GM19099 (cell line): Measurements from ENCODE around the gene ERBB4.

ENCODE experiments used
- POLR2A ChIP-seq: IDR thresholded peaks from 3 replicates; pipeline ENCODE4 v1.6.1; 2011; ENCODE audit warnings: low read depth; ENCODE audit not compliant: insufficient read length; ENCODE audit errors: extremely low read depth

ERBB4 gene

GRCh38 chr2:211390536-211391188, 1147.9 kb downstream of the ERBB4 start:
- TF ChIP-seq POLR2A = no peak

DNA sequence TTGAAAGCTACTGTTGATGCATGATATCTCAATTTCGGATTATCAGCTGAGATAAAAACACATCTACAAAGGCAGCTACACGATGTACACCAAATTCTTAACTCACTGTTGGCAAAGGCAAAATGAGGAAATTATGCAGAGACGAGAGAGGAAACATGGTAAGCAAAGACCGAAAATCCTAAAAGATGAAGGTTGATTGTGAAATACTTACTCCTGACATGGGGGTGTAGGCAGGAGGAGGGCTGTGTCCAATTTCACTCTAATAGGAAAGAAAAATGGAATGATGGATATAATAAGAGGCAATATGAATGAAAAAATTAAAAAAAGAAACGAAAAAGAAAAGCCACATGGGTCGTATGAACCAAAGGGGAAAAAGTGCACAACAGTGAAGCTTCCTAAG, 1150.9 kb downstream of the ERBB4 start:
- no peak for TF ChIP-seq POLR2A

GRCh38 chr2:211380041-211380440, 1158.6 kb downstream of the ERBB4 start:
- no peak for TF ChIP-seq POLR2A

DNA sequence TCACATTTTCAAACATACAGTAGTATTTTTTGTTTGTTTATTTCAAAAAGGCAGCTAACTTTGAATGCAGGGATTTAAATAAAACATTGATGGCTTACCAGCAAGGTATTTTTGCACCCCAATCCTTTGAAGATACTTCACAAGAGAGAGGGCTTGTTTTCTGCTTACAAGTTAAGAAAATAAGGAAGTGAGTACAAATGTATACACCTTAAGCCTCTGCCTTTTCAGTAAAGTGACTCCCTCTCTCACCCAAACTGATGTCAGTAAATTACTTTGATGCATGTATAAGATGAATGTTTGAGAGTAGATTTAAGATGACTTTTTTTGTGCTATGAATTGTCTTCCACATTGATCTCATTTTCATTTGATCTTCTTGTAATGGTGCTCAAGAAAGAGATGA, 1162.2 kb downstream of the ERBB4 start:
- no peak for TF ChIP-seq POLR2A

GRCh38 chr2:211373203-211373602, 1165.4 kb downstream of the ERBB4 start:
- no peak for TF ChIP-seq POLR2A

GRCh38 chr2:211371465-211371864, 1167.1 kb downstream of the ERBB4 start:
- TF ChIP-seq POLR2A = no peak

GRCh38 chr2:211368467-211368866, 1170.1 kb downstream of the ERBB4 start:
- TF ChIP-seq POLR2A = no peak

DNA sequence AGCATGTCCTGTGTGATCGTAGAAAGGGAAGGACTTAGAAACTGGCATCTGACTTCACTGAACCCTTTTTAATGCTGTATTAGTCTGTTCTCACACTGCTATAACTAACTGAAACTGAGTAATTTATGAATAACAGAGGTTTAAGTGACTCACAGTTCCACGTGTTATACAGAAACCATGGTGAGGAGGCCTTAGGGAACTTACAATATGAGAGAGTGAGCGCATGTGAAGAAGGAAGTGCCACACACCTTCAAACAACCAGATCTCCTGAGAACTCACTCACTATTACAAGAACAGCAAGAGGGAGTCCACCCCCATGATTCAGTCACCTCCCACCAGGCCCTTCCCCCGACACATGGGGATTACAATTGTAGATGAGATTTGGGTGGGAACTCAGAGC, 1170.9 kb downstream of the ERBB4 start:
- no peak for TF ChIP-seq POLR2A

DNA sequence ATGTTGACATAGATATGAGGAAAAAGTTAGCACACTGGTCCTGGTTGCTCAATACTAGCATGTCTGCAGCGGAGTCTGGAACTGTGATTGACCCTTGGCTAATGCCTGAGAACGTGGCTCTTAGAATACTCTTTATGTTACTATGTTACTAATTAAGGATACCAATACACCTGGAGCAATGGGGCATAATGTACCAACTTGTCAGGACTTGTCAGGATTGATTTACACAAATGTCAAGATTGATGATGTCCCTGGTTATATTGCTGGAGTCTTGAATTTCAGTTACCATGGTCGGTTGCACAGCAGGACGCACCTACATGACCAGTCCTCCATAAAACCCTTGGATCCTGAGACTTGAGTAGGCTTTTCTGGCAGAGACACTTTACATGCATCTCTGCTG, 1171.3 kb downstream of the ERBB4 start:
- TF ChIP-seq POLR2A = no peak

DNA sequence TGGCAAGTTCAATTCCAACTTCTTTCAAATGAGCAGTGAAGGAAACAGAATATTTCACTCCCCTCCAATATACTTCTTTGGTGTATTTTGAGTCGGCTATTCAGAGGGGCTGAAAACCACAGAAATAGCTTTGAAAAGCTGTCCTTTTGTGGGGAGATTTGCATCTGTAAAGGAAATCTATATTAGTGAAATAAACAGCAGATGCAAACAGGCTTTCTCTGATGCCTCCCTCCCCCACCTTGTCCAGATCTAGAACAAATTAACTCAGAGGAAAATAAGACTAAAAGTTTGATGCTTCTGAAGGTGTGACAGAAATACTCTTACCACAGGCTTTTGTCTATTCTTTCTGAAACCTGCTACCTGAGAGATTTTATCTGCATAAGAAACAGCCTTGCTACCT, 1173.7 kb downstream of the ERBB4 start:
- no peak for TF ChIP-seq POLR2A

DNA sequence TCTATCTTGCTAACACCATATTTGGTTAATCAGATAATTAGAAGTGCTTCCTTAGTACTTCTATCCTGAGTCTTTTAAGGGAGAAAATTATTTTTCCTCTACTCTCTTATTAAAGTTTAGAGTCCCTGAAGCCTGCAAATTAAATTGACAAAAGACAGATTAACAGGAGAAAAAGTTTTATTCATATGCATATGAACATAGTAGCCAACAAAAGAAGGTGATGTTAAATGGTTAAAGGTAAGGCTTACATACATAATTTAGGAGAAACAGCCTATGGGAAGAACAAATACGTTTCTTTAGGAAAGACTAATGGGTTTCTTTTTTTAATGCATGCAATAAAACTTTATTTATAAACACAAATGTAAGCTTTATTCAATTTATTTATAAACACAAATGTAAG, 1177.2 kb downstream of the ERBB4 start:
- no peak for TF ChIP-seq POLR2A

DNA sequence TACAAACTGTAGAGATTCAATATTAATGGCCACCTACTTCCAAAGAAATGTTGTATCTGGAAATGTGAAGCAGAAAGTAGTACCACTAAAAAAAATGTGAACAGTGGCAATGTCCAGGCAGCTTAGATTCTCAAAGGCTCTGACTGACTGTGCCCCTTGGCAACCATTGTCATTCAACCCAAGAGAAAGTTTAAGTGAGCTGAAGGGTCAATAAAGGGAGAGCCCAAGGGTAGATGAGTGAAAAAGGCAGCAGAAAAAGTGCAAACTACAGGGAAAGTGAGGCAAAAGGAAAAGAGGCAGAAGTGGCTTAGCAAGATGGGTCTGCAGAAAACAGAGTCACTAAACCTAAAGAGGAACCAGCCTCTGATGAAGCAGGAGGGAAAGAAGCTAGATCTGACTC, 1179.3 kb downstream of the ERBB4 start:
- TF ChIP-seq POLR2A = no peak

GRCh38 chr2:211358504-211358903, 1180.1 kb downstream of the ERBB4 start:
- no peak for TF ChIP-seq POLR2A

- TF ChIP-seq POLR2A = no peak
Observed at GRCh38 chr2:211354481-211354880, 1184.1 kb downstream of the ERBB4 start.

GRCh38 chr2:211351987-211352386, 1186.6 kb downstream of the ERBB4 start:
- TF ChIP-seq POLR2A = no peak

DNA sequence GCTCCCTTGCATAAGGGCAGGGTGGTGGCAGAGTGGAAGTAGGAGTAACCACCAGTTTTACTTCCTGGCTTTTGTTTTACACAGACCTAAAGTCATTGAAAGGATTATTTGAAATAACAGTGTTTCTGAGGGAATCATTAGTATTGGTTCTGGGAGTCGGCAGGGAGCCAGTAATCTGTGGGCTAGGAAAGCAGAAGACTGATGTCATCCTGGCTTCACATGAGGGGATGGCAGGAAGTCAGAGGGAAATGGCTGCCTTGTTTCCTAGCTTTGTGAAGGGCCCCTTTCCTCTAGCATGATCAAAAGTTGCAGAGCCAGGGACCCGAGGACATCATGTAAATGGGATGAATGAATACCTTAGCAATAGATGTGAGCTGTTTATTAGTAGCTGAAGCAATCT, 1189.6 kb downstream of the ERBB4 start:
- no peak for TF ChIP-seq POLR2A

GRCh38 chr2:211347328-211347727, 1191.3 kb downstream of the ERBB4 start:
- no peak for TF ChIP-seq POLR2A
